IMR-90 (cell line): ENCODE results near the gene MYO1G. TPM values are rescaled to one million over a fixed set of nuclear protein-coding genes. Genes with fewer than 3 reads are reported as not detected.

Source experiments
- ATAC-seq: fragments of 200-7000 bp; cut with Tn5 transposase; 2 replicates; pipeline ENCODE4 v1.9.1; 2020; ENCODE audit warnings: low read depth, mild to moderate bottlenecking, moderate library complexity
- BruUV-seq: library from RNA; stranded (reverse); fragments of 400-500 nt; replicated peaks from 2 replicates; lab custom pipeline; 2021; lab: Mats Ljungman, UMichigan
- CTCF ChIA-PET: fragments of 300-600 bp; formaldehyde crosslinking; extraction: SDS; loops from one replicate; lab custom pipeline; 2021; ENCODE audit warnings: antibody characterized with exemption; lab: Yijun Ruan, JAX
- POLR2A ChIA-PET: fragments of 300-600 bp; sonication (Branson Sonifier 250); formaldehyde crosslinking; loops from one replicate; lab custom pipeline; 2022; ENCODE audit warnings: antibody characterized with exemption; ENCODE audit not compliant: unreplicated experiment; lab: Charles Lee
- DNase-seq: peaks from one replicate; pipeline ENCODE4 v3.0.0; 2013
- H2AFZ ChIP-seq: replicated peaks from 2 replicates; pipeline ENCODE3; 2013; ENCODE audit warnings: low read length, mild to moderate bottlenecking; ENCODE audit not compliant: poor library complexity
- H2AK5ac ChIP-seq: 2 replicates; pipeline ENCODE4 v1.6.1; 2013; ENCODE audit warnings: low read depth, low read length, inconsistent platforms
- H2AK9ac ChIP-seq: replicated peaks from 2 replicates; pipeline ENCODE3; 2013; ENCODE audit warnings: mild to moderate bottlenecking, low read depth, low read length, moderate library complexity; ENCODE audit not compliant: poor library complexity
- H2BK120ac ChIP-seq: 2 replicates; pipeline ENCODE4 v1.6.1; 2013; ENCODE audit warnings: low read depth, low read length, inconsistent platforms
- H2BK15ac ChIP-seq: 3 replicates; pipeline ENCODE4 v1.6.1; 2013; ENCODE audit warnings: low read depth, low read length, inconsistent platforms
- H2BK20ac ChIP-seq: 2 replicates; pipeline ENCODE4 v1.6.1; 2013; ENCODE audit warnings: low read depth, mild to moderate bottlenecking, inconsistent platforms, low read length, moderate library complexity
- H2BK5ac ChIP-seq: 2 replicates; pipeline ENCODE4 v1.6.1; 2013; ENCODE audit warnings: mild to moderate bottlenecking, low read depth, low read length, inconsistent platforms; ENCODE audit not compliant: poor library complexity, severe bottlenecking
- H3K14ac ChIP-seq: replicated peaks from 2 replicates; pipeline ENCODE4 v1.6.1; 2013; ENCODE audit warnings: low read depth, low read length, inconsistent platforms
- H3K18ac ChIP-seq: 2 replicates; pipeline ENCODE4 v1.6.1; 2013; ENCODE audit warnings: low read depth, low read length, control low read depth
- H3K23ac ChIP-seq: 2 replicates; pipeline ENCODE4 v1.6.1; 2013; ENCODE audit warnings: low read depth, low read length, inconsistent platforms
- H3K27ac ChIP-seq: 2 replicates; pipeline ENCODE4 v1.5.1; 2013; ENCODE audit warnings: mild to moderate bottlenecking, control low read depth, low read length; ENCODE audit not compliant: insufficient read depth
- H3K27me3 ChIP-seq: 2 replicates; pipeline ENCODE4 v1.6.1; 2013; ENCODE audit warnings: low read length; ENCODE audit not compliant: control insufficient read depth, insufficient read depth
- H3K36me3 ChIP-seq: 2 replicates; pipeline ENCODE4 v1.6.1; 2013; ENCODE audit warnings: low read length, mixed read lengths; ENCODE audit not compliant: control insufficient read depth, insufficient read depth
- H3K4ac ChIP-seq: 2 replicates; pipeline ENCODE4 v1.6.1; 2013; ENCODE audit warnings: low read depth, low read length, inconsistent platforms
- H3K4me1 ChIP-seq: 2 replicates; pipeline ENCODE4 v1.6.1; 2013; ENCODE audit warnings: low read length, mixed read lengths; ENCODE audit not compliant: control insufficient read depth, insufficient read depth
- H3K4me2 ChIP-seq: 2 replicates; pipeline ENCODE4 v1.6.1; 2013; ENCODE audit warnings: low read depth, mild to moderate bottlenecking, control low read depth, low read length, moderate library complexity
- H3K4me3 ChIP-seq: 2 replicates; pipeline ENCODE4 v1.5.1; 2013; ENCODE audit warnings: low read depth, mild to moderate bottlenecking, control low read depth, low read length, moderate library complexity; ENCODE audit not compliant: insufficient read depth
- H3K56ac ChIP-seq: 2 replicates; pipeline ENCODE4 v1.6.1; 2013; ENCODE audit warnings: low read length, inconsistent platforms; ENCODE audit not compliant: insufficient read depth; ENCODE audit errors: extremely low read depth
- H3K79me1 ChIP-seq, 2 experiments: 2 replicates each; pipeline ENCODE4 v1.6.1; 2013; ENCODE audit warnings: low read length in 2 of 2, inconsistent platforms in 1 of 2, low read depth in 1 of 2
- H3K9ac ChIP-seq: 2 replicates; pipeline ENCODE4 v1.6.1; 2013; ENCODE audit warnings: low read depth, low read length, control low read depth
- H3K9me1 ChIP-seq: 2 replicates; pipeline ENCODE4 v1.6.1; 2013; ENCODE audit warnings: low read length, inconsistent platforms; ENCODE audit not compliant: insufficient read depth
- H3K9me3 ChIP-seq: 2 replicates; pipeline ENCODE4 v1.6.1; 2013; ENCODE audit warnings: low read length; ENCODE audit not compliant: control insufficient read depth, insufficient read depth
- H4K20me1 ChIP-seq: 2 replicates; pipeline ENCODE4 v1.6.1; 2013; ENCODE audit warnings: low read length, inconsistent platforms; ENCODE audit not compliant: insufficient read depth
- H4K5ac ChIP-seq: 2 replicates; pipeline ENCODE4 v1.6.1; 2013; ENCODE audit warnings: mild to moderate bottlenecking, low read depth, low read length, control low read depth
- H4K8ac ChIP-seq, 2 experiments: 2 replicates each; pipeline ENCODE4 v1.6.1; 2013; ENCODE audit warnings: low read depth in 2 of 2, low read length in 2 of 2, control low read depth in 1 of 2, inconsistent platforms in 1 of 2
- H4K91ac ChIP-seq: 2 replicates; pipeline ENCODE4 v1.6.1; 2013; ENCODE audit warnings: low read depth, low read length, inconsistent platforms; ENCODE audit not compliant: insufficient read depth
- BHLHE40 ChIP-seq: fragments of 150-350 bp; IDR thresholded peaks from 2 replicates; pipeline ENCODE4 v1.6.1; 2016; ENCODE audit warnings: mild to moderate bottlenecking, low read depth, low read length
- CEBPB ChIP-seq: IDR thresholded peaks from 2 replicates; pipeline ENCODE4 v1.6.1; 2012; ENCODE audit warnings: low read depth, low read length, improper control_type of control experiment
- CHD1 ChIP-seq: IDR thresholded peaks from 2 replicates; pipeline ENCODE4 v1.6.1; 2012; ENCODE audit warnings: low read depth, low read length, improper control_type of control experiment
- ELK1 ChIP-seq: fragments of 150-350 bp; IDR thresholded peaks from 2 replicates; pipeline ENCODE4 v1.6.1; 2016; ENCODE audit warnings: low read depth, mild to moderate bottlenecking, low read length, moderate library complexity, borderline replicate concordance
- FOS ChIP-seq: fragments of 150-350 bp; IDR thresholded peaks from 2 replicates; pipeline ENCODE4 v1.6.1; 2016; ENCODE audit warnings: low read depth, low read length
- MAFK ChIP-seq: IDR thresholded peaks from 2 replicates; pipeline ENCODE4 v1.6.1; 2012; ENCODE audit warnings: low read depth, low read length, improper control_type of control experiment
- MAZ ChIP-seq: IDR thresholded peaks from 2 replicates; pipeline ENCODE4 v1.6.1; 2012; ENCODE audit warnings: low read depth, mild to moderate bottlenecking, low read length, improper control_type of control experiment, moderate library complexity, borderline replicate concordance
- MXI1 ChIP-seq: IDR thresholded peaks from 2 replicates; pipeline ENCODE4 v1.6.1; 2012; ENCODE audit warnings: low read depth, mild to moderate bottlenecking, low read length, moderate library complexity, borderline replicate concordance
- NFE2L2 ChIP-seq: fragments of 150-350 bp; IDR thresholded peaks from 2 replicates; pipeline ENCODE4 v1.6.1; 2016; ENCODE audit warnings: low read depth, mild to moderate bottlenecking, low read length
- POLR2A ChIP-seq: IDR thresholded peaks from 2 replicates; pipeline ENCODE4 v1.6.1; 2012; ENCODE audit warnings: mild to moderate bottlenecking, low read depth, low read length
- RAD21 ChIP-seq: IDR thresholded peaks from 2 replicates; pipeline ENCODE4 v1.6.1; 2012; ENCODE audit warnings: low read length, improper control_type of control experiment
- RCOR1 ChIP-seq: IDR thresholded peaks from 2 replicates; pipeline ENCODE4 v1.6.1; 2012; ENCODE audit warnings: mild to moderate bottlenecking, low read length, improper control_type of control experiment; ENCODE audit not compliant: insufficient replicate concordance
- RFX5 ChIP-seq: IDR thresholded peaks from 2 replicates; pipeline ENCODE4 v1.8.0; 2012; ENCODE audit warnings: low read depth, mild to moderate bottlenecking, low read length, moderate library complexity
- WGBS, 2 experiments: methylation state at CpG; one replicate each; pipeline versions ENCODE4 v1.1.5 to v1.1.7; 2013; ENCODE audit warnings: missing lambda C conversion rate in 2 of 2; ENCODE audit not compliant: insufficient read length in 1 of 2; ENCODE audit errors: extremely low coverage in 2 of 2; 5-methylcytosine and 5-hydroxymethylcytosine counted together
- dilution Hi-C: fragments of 300-500 bp; cut with HindIII; formaldehyde crosslinking; loops from one replicate; pipeline ENCODE4 v1.14.3; 2018; ENCODE audit warnings: low sequenced_read_pairs; ENCODE audit not compliant: unreplicated experiment
- in situ Hi-C: fragments of 300-500 bp; cut with MboI; formaldehyde crosslinking; loops from 3 replicates; pipeline ENCODE4 v1.14.3; 2019; ENCODE audit warnings: low sequenced_read_pairs, inconsistent platforms, mixed read lengths
- intact Hi-C: fragments of 100-400 bp; cut with micrococcal nuclease; formaldehyde crosslinking; loops from 2 replicates; pipeline ENCODE4 v1.10.0; 2022
- polyA plus RNA-seq, 3 experiments: library from polyadenylated mRNA; depleted of rRNA; stranded (reverse); fragments of >200 nt; gene quantifications; 2 replicates each; pipeline ENCODE4 v1.2.3, GENCODE V29; 2012; ENCODE audit warnings: low replicate concordance in 1 of 3
- total RNA-seq: library from RNA; depleted of rRNA; stranded (reverse); fragments of >200 nt; gene quantifications from 2 replicates; pipeline ENCODE4 v1.2.3, GENCODE V29; 2012
- TF ChIP-seq, protein P1 (sequence below): fragments of 150-350 bp; IDR thresholded peaks from 2 replicates; pipeline ENCODE4 v1.6.1; 2017; ENCODE audit warnings: mild to moderate bottlenecking, antibody characterized with exemption, low read length, low read depth
- TF ChIP-seq, protein P2 (sequence below): conservative IDR thresholded peaks from 2 replicates; pipeline ENCODE4 v1.5.1; 2012; ENCODE audit warnings: mild to moderate bottlenecking, low read depth, low read length, improper control_type of control experiment

Gene MYO1G
- total and polyA plus RNA-seq, 2 of the 4 experiments (the other 2 are of a cell fraction): under 0.01 to 0.02 TPM

DNA sequence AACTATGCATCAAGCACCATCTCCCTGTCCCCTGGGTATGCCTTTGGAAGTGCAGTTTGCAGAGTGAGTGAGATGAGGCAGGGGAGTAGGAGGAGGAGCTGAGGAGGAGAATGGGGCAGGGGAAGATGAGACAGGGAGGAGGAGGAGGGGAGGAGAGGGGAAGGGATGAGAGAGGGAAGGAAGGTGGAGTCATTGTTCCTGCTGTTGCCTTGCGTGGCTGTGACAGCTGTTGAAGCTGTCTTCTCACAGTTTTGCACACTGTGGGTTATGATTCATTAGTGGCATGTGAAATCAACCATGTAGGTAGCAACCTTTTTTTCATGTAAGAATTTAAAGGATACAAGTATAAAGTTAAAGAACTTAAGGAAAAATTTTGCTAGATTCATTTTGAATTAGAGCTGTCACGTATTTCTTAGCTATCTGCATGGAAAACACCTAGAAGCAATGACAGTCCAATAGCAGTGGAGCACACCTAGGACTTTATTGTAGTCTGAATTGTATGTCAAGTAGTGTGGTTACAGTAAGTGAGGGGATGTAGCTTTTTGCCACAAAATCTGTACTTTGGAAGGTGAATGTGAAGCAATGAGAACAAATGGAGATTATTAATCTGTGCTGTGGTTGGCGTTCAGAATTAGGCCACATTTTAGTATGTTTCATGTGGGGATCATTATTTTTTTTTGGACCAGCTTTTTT, 42.9 kb upstream of the MYO1G start:
- Histone ChIP-seq H2AK9ac (no peak overlapping the region), H3K4me1 (peaks cover 3% of the 10 kb centered on the region; the same call in 1 of the 2 replicates), H2BK5ac (peak overlapping the region; percentile 8), H2BK20ac (no peak overlapping the region), H3K36me3 (no peaks in the 10 kb centered on the region; the same call in 1 of the 2 replicates), H3K14ac (no peak overlapping the region), H3K27me3 (no peaks in the 10 kb centered on the region), H3K56ac (no peak overlapping the region), H2BK15ac (no peak overlapping the region), H4K5ac (no peak overlapping the region), H3K23ac (no peak overlapping the region), H3K27ac (no peak overlapping the region), H4K91ac (no peak overlapping the region), H3K79me1 (peaks cover 31 to 68% of the 10 kb centered on the region in 2 experiments), H3K9me3 (no peaks in the 10 kb centered on the region), H3K9me1 (peaks cover 12% of the 10 kb centered on the region), H3K18ac (no peak overlapping the region), H4K20me1 (peaks cover 26% of the 10 kb centered on the region), H2BK120ac (no peak overlapping the region), H3K4ac (no peak overlapping the region), H3K9ac (0 out of 2 replicates have a peak overlapping the region, but pooled peaks have one; percentile 6), H2AK5ac (peak overlapping the region; percentile 35; the same call in 1 of the 2 replicates), H2AFZ (peak overlapping the region; percentile 70), H4K8ac (no peak overlapping the region), H3K4me2 (no peak overlapping the region), H3K4me3 (no peak overlapping the region)
- in situ Hi-C loops (no loop called here), intact Hi-C loops (no loop called here), dilution Hi-C loops (no loop called here)
- peak; percentile 75 for ATAC-seq
- peak; percentile 72 for DNase-seq
- ChIA-PET CTCF (interaction anchor here (0.6 to 0.7 kb wide), 2 partner anchors 48 to 178 kb away, joined by 3 read pairs; no protein-coding TSS in a partner anchor), POLR2A (no interaction called here)
- BruUV-seq: no TSS peak
- no CpG with 5 or more reads among the region's 3 CpGs for WGBS, 2 experiments
- no peak for TF ChIP-seq NFE2L2
- TF ChIP-seq MAFK: no peak
- TF ChIP-seq MAZ: no peak
- no peak for TF ChIP-seq RCOR1
- TF ChIP-seq RFX5: no peak
- no peak for TF ChIP-seq FOS
- TF ChIP-seq, protein P1, sequence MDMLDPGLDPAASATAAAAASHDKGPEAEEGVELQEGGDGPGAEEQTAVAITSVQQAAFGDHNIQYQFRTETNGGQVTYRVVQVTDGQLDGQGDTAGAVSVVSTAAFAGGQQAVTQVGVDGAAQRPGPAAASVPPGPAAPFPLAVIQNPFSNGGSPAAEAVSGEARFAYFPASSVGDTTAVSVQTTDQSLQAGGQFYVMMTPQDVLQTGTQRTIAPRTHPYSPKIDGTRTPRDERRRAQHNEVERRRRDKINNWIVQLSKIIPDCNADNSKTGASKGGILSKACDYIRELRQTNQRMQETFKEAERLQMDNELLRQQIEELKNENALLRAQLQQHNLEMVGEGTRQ: no peak
- TF ChIP-seq ELK1: no peak
- no peak for TF ChIP-seq POLR2A
- no peak for TF ChIP-seq CEBPB
- TF ChIP-seq RAD21: no peak
- no peak for TF ChIP-seq CHD1
- TF ChIP-seq BHLHE40: no peak
- TF ChIP-seq, protein P2, sequence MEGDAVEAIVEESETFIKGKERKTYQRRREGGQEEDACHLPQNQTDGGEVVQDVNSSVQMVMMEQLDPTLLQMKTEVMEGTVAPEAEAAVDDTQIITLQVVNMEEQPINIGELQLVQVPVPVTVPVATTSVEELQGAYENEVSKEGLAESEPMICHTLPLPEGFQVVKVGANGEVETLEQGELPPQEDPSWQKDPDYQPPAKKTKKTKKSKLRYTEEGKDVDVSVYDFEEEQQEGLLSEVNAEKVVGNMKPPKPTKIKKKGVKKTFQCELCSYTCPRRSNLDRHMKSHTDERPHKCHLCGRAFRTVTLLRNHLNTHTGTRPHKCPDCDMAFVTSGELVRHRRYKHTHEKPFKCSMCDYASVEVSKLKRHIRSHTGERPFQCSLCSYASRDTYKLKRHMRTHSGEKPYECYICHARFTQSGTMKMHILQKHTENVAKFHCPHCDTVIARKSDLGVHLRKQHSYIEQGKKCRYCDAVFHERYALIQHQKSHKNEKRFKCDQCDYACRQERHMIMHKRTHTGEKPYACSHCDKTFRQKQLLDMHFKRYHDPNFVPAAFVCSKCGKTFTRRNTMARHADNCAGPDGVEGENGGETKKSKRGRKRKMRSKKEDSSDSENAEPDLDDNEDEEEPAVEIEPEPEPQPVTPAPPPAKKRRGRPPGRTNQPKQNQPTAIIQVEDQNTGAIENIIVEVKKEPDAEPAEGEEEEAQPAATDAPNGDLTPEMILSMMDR: no peak
- TF ChIP-seq MXI1: no peak
